HG03354 (cell line): ENCODE measurements around the gene CAMTA1.

Source experiments
- ATAC-seq: cut with Tn5 transposase; IDR thresholded peaks from one replicate; pipeline ENCODE4 v1.9.1; 2021; ENCODE audit warnings: mild to moderate bottlenecking; ENCODE audit not compliant: unreplicated experiment, poor library complexity, severe bottlenecking

Gene CAMTA1

DNA sequence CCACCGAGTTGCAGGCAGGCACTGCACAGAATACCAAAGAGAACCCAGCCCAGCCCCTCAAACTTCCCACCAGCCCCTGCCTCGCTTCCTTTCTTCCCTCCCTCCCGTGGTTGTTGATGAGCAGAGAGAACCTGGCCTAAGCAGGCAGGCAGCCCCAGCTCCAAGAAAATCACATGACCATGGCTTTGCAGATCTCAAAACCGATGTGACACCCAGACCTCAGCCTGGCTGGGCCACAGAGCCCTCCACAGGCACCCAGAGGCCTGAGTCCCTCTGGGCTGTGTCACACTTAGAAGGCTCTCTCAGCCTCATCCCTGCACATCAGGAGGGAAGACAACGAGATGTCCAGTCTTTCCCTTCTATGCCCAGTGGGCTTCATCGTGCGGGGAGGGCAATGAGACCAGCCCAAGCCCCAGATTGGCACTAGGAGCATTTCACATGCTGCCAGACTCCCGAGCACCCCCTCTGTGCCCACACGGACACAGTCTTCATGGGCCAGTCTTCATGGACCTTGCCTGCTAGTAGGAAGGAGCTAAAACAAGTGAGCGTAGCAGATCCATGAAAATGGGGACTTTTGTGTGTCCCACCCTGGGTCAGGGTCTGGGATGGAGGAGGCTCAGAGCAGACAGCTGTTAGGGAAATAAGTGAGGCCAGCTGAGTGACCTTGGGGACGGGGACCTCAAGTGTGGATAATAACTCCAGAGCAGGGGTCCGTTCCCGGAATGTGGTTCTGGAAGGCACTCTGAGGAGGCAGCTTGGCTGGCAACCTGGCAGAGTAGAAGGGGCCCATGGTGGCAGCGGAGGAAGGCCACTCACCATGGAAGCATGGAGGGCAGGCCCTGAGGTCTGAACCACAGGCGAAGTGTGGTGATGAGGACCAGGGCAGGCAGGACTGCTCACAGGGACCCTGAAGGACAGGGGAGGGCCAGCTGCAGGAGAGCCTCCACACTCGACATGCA, 781.4 kb downstream of the CAMTA1 start:
- no peak for ATAC-seq

DNA sequence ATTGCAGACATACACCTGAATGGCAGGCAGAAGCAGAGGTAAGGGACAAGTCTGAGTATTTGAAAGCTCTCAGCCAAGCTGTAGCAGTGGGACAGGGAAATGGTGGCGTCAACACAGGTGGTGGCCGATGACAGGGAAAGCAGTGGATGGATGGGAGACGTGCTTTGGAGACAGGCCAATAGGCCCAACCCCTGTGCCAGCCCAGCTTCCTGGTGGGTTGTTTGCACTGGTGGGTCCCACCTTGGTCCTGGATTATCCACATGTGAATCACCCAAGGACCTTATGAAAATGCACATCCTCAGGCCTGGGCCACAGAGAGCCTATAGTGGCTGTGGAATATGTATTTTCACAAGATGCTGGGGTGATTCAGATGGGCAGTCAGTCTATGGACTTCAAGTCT, 782.1 kb downstream of the CAMTA1 start:
- ATAC-seq: no peak

- no peak for ATAC-seq
Measured at GRCh38 chr1:7568053-7568452, 782.8 kb downstream of the CAMTA1 start.

- ATAC-seq: no peak
Measured at GRCh38 chr1:7568901-7569524, 783.8 kb downstream of the CAMTA1 start.

DNA sequence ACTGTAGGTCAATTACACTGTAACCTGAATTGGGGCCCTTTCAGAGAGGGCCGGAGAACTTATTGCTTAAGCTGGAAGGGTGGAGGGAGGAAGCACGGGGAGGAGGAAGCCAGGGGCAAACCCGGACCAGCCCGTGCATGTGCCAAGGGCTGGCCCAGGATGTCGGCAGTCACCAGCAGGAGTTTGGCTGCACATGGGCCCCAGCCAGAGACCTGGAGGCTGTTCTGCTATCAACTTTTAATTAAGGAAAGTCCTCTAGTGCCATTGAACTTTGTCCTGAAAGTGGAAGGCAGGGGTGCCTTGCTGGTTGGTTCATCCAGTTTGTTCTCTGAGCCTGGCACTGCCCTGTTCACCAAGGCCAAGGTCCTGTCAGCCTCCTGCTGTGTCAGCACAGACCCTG, 785.1 kb downstream of the CAMTA1 start:
- ATAC-seq: no peak

- no peak for ATAC-seq
Measured at GRCh38 chr1:7572654-7573152, 787.4 kb downstream of the CAMTA1 start.

GRCh38 chr1:7573481-7573880, 788.2 kb downstream of the CAMTA1 start:
- ATAC-seq: no peak

GRCh38 chr1:7574121-7575040, 789.1 kb downstream of the CAMTA1 start:
- no peak for ATAC-seq

DNA sequence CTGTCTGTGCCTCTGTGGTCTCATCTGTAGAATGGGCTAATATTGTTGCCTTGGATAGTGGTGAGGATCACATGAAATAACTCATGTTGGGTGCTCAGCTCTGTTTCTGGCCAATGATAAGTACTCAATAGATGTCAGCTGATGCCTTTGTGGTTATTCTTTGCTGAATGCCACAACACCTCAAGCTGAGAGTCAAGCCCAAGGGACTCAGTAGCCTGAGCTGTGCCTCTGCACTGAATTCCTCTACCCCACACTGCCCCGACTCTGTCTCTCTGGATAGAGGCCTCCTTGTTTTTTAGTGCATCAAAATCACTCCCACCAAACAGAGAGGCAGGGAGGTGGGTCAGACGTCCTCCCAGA, 789.8 kb downstream of the CAMTA1 start:
- no peak for ATAC-seq

GRCh38 chr1:7576946-7577657, 791.8 kb downstream of the CAMTA1 start:
- no peak for ATAC-seq

GRCh38 chr1:7578206-7578605, 793.0 kb downstream of the CAMTA1 start:
- ATAC-seq: no peak

DNA sequence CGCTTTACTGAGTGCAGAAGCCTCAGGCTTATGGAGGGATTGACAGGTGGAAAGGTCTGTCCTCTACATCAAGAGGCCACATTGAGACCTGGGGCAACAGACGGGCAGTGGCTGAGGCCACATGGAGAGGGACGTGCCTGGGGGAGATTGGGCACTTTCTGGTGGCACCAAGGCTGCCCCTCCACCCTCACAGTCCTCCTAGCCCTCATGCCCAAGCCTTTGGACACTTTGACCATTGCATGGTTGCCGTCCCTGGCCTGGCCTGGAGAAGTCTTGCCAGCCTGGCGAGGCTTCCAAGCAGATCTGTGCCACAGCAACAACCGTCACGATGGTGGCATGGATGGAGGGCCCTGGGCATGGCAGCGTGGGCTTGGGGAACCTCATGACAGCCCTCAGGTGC, 793.8 kb downstream of the CAMTA1 start:
- ATAC-seq: no peak

DNA sequence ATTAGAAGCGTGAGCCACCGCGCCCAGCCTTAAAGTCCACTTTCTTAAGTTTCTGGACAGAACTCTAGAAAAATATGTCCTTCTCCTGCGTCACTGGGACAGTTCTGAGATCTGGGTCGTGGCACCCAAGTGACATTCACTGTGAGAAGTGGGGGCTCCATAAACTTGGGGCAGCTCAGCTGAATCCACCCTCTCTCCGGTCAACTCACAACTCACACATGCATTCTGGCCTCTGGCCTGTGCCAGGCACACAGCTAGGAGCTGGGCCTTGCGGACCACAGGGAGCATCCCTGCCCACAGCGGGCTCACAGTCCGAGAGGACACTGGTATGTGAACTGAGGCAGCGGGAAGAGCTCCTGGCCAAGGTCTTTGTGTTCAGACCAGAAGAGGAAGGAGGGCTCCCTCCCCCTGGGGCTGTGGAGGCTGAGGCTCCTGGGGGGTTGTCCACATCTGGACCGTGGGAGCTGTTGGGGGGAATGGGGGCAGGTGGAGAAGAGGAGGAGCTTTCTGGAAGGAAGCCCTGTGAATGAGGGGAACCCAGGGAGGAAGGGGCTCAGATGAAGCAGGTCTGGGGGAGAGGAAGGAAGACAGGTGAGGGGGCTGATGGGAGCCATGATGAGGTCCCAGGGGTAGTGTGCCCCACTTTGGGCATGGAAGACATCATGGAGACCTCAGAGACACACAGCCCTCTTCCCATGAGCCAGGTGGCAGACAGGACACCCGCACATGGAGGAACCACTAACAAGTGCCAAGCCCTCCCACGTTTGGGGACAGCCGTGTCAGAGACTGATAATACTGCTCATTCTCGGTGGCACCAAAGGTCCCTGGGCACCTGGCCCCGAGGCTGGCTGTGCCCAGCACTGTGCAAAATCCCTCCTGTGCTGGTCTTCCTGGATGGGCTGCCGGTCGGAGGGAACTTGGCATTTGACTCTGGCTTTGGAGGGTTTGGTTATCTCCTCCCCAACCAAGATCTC, 794.9 kb downstream of the CAMTA1 start:
- ATAC-seq: no peak

DNA sequence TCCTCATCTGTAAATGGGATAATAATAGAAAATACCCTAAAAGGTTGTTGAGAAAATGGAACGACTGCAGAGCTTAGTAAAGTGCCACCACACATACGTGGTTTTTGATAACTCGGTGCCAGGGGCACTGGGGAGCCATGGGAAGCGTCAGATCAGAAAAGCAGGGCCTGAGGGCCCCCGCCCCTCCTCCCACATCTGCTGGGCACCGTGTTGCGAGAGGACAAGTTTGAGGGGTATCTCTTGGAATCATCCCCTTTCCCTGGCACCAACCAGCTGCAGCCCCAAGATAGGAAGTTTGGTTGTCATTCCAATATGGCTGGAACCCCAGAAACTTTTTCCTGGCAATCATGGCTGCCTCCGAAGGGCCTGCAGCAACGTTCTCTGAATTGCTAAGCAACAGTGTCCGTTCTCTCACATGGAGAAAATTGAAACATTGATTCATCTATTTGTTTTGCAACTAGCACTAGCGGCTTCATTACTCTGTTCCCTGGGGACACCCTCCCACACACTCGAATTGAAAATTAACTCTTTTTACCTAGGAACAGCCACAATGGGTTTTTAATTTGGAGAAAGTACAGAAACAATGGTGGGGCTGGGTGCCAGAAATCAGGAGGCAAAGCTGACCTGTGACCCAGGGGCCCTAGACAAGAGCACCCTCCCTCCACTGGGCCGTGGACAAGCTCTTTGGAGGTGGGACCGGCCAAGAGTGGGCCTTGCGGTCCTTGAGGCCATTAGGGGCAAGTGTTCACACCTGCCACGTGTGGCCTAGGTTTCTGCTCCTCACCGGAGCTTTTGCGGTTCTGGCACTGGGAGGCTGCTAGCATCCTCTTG, 795.9 kb downstream of the CAMTA1 start:
- ATAC-seq: no peak

- no peak for ATAC-seq
Measured at GRCh38 chr1:7581754-7582459, 796.7 kb downstream of the CAMTA1 start.

GRCh38 chr1:7582460-7582972, 797.3 kb downstream of the CAMTA1 start:
- no peak for ATAC-seq
